Astrocyte (in vitro differentiated cells and primary cell): ENCODE data around the gene CEP83. TPM values are rescaled to one million over a fixed set of nuclear protein-coding genes. Genes with fewer than 3 reads are reported as not detected.
"Not testable (repeated sequence)": the region's sequence is repeated elsewhere in the genome, so short reads cannot be mapped to it uniquely, and the experiment has no call there.

Experiments used
- DNase-seq: peaks from one replicate; pipeline ENCODE4 v3.0.0-alpha.2; 2010; ENCODE audit warnings: low read depth
- FAIRE-seq: peaks from 2 replicates; lab custom pipeline; 2011; peaks lifted over from hg19 to GRCh38; lab: Jason Lieb, UNC
- H2AFZ ChIP-seq: 2 replicates; pipeline ENCODE4 v1.6.0; 2012; ENCODE audit warnings: low read depth, low read length, inconsistent platforms
- H3K27ac ChIP-seq: 2 replicates; pipeline ENCODE4 v1.5.1; 2011; ENCODE audit warnings: low read depth, low read length, inconsistent platforms
- H3K27me3 ChIP-seq: 2 replicates; pipeline ENCODE4 v1.6.0; 2011; ENCODE audit warnings: low read length, inconsistent platforms; ENCODE audit not compliant: insufficient read depth
- H3K36me3 ChIP-seq: 2 replicates; pipeline ENCODE4 v1.5.1; 2011; ENCODE audit warnings: low read length, inconsistent platforms; ENCODE audit not compliant: insufficient read depth
- H3K4me1 ChIP-seq: 2 replicates; pipeline ENCODE4 v1.5.1; 2011; ENCODE audit warnings: low read length, inconsistent platforms; ENCODE audit not compliant: insufficient read depth
- H3K4me2 ChIP-seq: 2 replicates; pipeline ENCODE4 v1.6.0; 2012; ENCODE audit warnings: low read length, inconsistent platforms
- H3K4me3 ChIP-seq: 2 replicates; pipeline ENCODE4 v1.5.1; 2011; ENCODE audit warnings: low read depth, mild to moderate bottlenecking, low read length, inconsistent platforms; ENCODE audit not compliant: insufficient read depth
- H3K79me2 ChIP-seq: 2 replicates; pipeline ENCODE4 v1.6.0; 2012; ENCODE audit warnings: mild to moderate bottlenecking, low read length, inconsistent platforms; ENCODE audit not compliant: insufficient read depth
- H3K9ac ChIP-seq: 2 replicates; pipeline ENCODE4 v1.6.0; 2012; ENCODE audit warnings: mild to moderate bottlenecking, low read length, inconsistent platforms
- H3K9me3 ChIP-seq: 2 replicates; pipeline ENCODE4 v1.5.1; 2012; ENCODE audit warnings: low read depth, mild to moderate bottlenecking, low read length, inconsistent platforms; ENCODE audit not compliant: insufficient read depth
- H4K20me1 ChIP-seq: 2 replicates; pipeline ENCODE4 v1.6.0; 2012; ENCODE audit warnings: low read length, inconsistent platforms; ENCODE audit not compliant: insufficient read depth
- H3K27ac Mint-ChIP-seq: one replicate; pipeline ENCODE4 v1.8.0; 2021; ENCODE audit warnings: mild to moderate bottlenecking, mixed read lengths; ENCODE audit not compliant: unreplicated experiment
- H3K27me3 Mint-ChIP-seq: one replicate; pipeline ENCODE4 v1.8.0; 2021; ENCODE audit warnings: low read depth, mixed read lengths; ENCODE audit not compliant: unreplicated experiment
- H3K36me3 Mint-ChIP-seq: one replicate; pipeline ENCODE4 v1.8.0; 2021; ENCODE audit warnings: low read depth, mixed read lengths; ENCODE audit not compliant: unreplicated experiment
- H3K4me1 Mint-ChIP-seq: one replicate; pipeline ENCODE4 v1.8.0; 2021; ENCODE audit warnings: low read depth, mixed read lengths; ENCODE audit not compliant: unreplicated experiment
- H3K4me3 Mint-ChIP-seq: one replicate; pipeline ENCODE4 v1.8.0; 2021; ENCODE audit warnings: mild to moderate bottlenecking, moderate library complexity, mixed read lengths; ENCODE audit not compliant: unreplicated experiment
- H3K9me3 Mint-ChIP-seq: one replicate; pipeline ENCODE4 v1.8.0; 2021; ENCODE audit warnings: mild to moderate bottlenecking, mixed read lengths; ENCODE audit not compliant: unreplicated experiment
- CTCF ChIP-seq: IDR thresholded peaks from 2 replicates; pipeline ENCODE4 v1.5.1; 2011; ENCODE audit warnings: low read depth, mild to moderate bottlenecking, inconsistent platforms, low read length, moderate library complexity; ENCODE audit not compliant: insufficient read depth
- EZH2 ChIP-seq: IDR thresholded peaks from 2 replicates; pipeline ENCODE4 v1.6.1; 2012; ENCODE audit warnings: mild to moderate bottlenecking, low read length, inconsistent platforms; ENCODE audit not compliant: insufficient read depth
- total RNA-seq: library from RNA; stranded (reverse); gene quantifications from 2 replicates; pipeline ENCODE4 v1.2.1, GENCODE V29; 2021

CEP83 gene
- total RNA-seq, 1 donor from 2014 or later = 12.4 TPM

GRCh38 chr12:94397401-94397800 is 62.3 kb downstream of the CEP83 start:
- Histone ChIP-seq H3K36me3 (no peaks in the 10 kb centered on the region), H4K20me1 (no peaks in the 10 kb centered on the region), H3K9ac (no peak overlapping the region), H2AFZ (no peak overlapping the region), H3K4me2 (no peak overlapping the region), H3K4me3 (no peak overlapping the region), H3K27ac (no peak overlapping the region), H3K4me1 (no peaks in the 10 kb centered on the region), H3K79me2 (no peaks in the 10 kb centered on the region), H3K27me3 (no peaks in the 10 kb centered on the region), H3K9me3 (peaks cover 3% of the 10 kb centered on the region)
- FAIRE-seq (no peak), DNase-seq (no peak)
- no peaks in the 10 kb centered on the region for H3K4me1 Mint-ChIP-seq
- H3K9me3 Mint-ChIP-seq = peaks cover 14% of the 10 kb centered on the region
- no peak overlapping the region for H3K4me3 Mint-ChIP-seq
- TF ChIP-seq EZH2 (no peak), CTCF (no peak)
- H3K36me3 Mint-ChIP-seq = peaks cover 12% of the 10 kb centered on the region
- no peak overlapping the region for H3K27ac Mint-ChIP-seq
- no peaks in the 10 kb centered on the region for H3K27me3 Mint-ChIP-seq

- not testable (repeated sequence) for H3K9ac ChIP-seq
Measured at GRCh38 chr12:94396014-94396413, 63.7 kb downstream of the CEP83 start.

GRCh38 chr12:94390130-94390485 is 69.6 kb downstream of the CEP83 start:
- Mint-ChIP-seq H3K36me3 (peaks cover 5% of the 10 kb centered on the region), H3K4me1 (peaks cover 2% of the 10 kb centered on the region), H3K9me3 (peaks cover 7% of the 10 kb centered on the region), H3K4me3 (no peak overlapping the region), H3K27ac (no peak overlapping the region), H3K27me3 (no peaks in the 10 kb centered on the region)
- Histone ChIP-seq H4K20me1 (peaks cover 3% of the 10 kb centered on the region), H3K4me3 (no peak overlapping the region), H3K79me2 (no peaks in the 10 kb centered on the region), H3K27me3 (no peaks in the 10 kb centered on the region), H2AFZ (no peak overlapping the region), H3K9me3 (no peaks in the 10 kb centered on the region), H3K4me2 (no peak overlapping the region), H3K4me1 (no peaks in the 10 kb centered on the region), H3K9ac (no peak overlapping the region), H3K36me3 (peaks cover 2% of the 10 kb centered on the region), H3K27ac (no peak overlapping the region)
- TF ChIP-seq CTCF = no peak
- no peak for TF ChIP-seq EZH2
- FAIRE-seq = no peak
- DNase-seq = no peak

More at GRCh38 chr12:94396014-94396413, 63.7 kb downstream of the CEP83 start:
- peaks cover 12% of the 10 kb centered on the region for H3K36me3 Mint-ChIP-seq
- not testable (repeated sequence) for H3K79me2 ChIP-seq, H3K27ac Mint-ChIP-seq, H3K4me1 ChIP-seq, H3K27ac ChIP-seq, H3K9me3 ChIP-seq, H4K20me1 ChIP-seq, H3K4me1 Mint-ChIP-seq, DNase-seq, H2AFZ ChIP-seq, H3K27me3 ChIP-seq, H3K36me3 ChIP-seq, H3K4me2 ChIP-seq, H3K4me3 Mint-ChIP-seq, H3K4me3 ChIP-seq, FAIRE-seq, H3K27me3 Mint-ChIP-seq
- H3K9me3 Mint-ChIP-seq = peaks cover 13% of the 10 kb centered on the region

GRCh38 chr12:94389482-94390129 is 70.1 kb downstream of the CEP83 start:
- not testable (repeated sequence) for H3K27me3 ChIP-seq, H3K27ac Mint-ChIP-seq, H3K9me3 ChIP-seq, H3K79me2 ChIP-seq, H3K4me3 ChIP-seq, H3K9ac ChIP-seq, H3K4me1 Mint-ChIP-seq, DNase-seq, H3K4me3 Mint-ChIP-seq, H3K27ac ChIP-seq, FAIRE-seq, H4K20me1 ChIP-seq, H3K4me2 ChIP-seq, H2AFZ ChIP-seq, H3K4me1 ChIP-seq, H3K36me3 ChIP-seq, H3K9me3 Mint-ChIP-seq, H3K27me3 Mint-ChIP-seq
- H3K36me3 Mint-ChIP-seq = peaks cover 10% of the 10 kb centered on the region
